HG02884 (cell line): ENCODE measurements around the gene ACOX3.

Source experiments
- ATAC-seq: cut with Tn5 transposase; IDR thresholded peaks from one replicate; pipeline ENCODE4 v1.9.1; 2021; ENCODE audit warnings: mild to moderate bottlenecking, moderate library complexity; ENCODE audit not compliant: unreplicated experiment

Gene ACOX3

DNA sequence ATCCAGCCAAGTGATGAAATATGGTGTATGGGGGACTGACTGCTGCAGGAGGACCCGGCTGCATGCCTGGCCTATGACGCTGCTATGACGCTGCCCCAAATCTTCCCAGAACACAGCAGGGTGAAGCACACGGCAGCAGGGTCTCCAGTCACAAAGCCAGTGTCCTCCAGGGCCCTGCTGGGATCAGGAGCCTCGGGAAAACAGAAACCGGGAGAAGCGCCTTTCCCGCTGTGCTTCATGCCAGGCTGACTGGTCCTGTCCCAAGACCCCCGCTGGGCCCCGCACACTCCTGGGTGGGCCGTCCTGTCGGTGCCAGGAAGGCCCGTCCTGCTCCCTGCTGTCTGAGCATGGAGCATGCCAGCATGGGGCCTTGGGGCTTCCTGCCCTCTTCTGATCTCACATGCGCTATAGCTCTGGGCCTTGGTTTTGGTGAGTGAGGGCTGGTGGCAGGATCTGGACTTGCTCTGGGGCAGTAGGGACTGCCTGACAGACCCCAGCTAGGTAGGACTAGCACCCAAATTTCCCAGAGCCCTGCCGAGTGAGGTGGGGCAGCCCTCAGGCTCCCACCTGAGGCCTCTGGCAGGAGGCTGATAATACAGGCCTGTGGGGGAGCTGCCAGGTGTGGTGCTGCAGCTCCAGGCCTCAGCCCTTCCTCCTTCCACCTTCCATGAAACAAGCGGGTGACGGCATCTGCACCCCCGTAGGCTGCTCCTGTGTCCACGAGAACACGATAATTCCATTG, 64.0 kb downstream of the ACOX3 start:
- no peak for ATAC-seq

DNA sequence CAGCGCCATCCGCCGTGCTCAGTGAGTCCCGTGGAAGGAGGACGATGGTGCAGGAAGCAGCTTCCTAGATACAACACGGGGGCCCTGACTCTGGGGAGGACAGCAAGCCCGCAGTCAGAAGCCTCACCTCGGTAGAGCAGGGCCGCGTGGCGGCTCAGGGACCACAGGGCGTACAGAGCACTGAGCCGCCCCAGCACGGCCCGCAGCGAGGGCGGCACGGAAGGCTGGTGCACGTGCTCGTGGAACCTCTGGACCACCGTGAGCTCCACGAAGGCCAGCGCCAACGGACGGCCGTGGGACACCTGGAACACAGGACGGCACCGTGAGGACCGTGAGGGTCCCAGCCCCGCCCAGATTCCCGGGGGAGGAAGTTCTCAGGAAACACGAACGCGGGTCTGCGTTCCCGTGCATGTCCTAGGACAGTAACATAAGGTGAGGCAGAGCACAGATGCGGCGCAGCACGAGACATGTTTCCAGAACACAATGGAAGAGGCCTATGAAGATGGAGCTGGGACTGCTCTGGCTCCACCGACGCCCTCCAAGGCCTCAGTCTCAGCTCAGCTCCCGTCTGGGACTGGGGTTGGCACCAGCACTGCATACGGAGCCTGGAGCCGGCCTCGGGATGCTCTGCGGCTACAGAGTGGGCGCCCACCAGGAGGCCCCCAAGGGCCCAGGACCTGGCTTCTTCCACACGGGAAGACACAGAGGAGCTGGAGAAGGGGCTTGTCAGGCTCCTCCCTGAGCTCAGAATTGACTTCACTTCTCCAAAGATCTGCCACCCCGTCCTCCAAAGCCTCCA, 65.5 kb downstream of the ACOX3 start:
- ATAC-seq: no peak

DNA sequence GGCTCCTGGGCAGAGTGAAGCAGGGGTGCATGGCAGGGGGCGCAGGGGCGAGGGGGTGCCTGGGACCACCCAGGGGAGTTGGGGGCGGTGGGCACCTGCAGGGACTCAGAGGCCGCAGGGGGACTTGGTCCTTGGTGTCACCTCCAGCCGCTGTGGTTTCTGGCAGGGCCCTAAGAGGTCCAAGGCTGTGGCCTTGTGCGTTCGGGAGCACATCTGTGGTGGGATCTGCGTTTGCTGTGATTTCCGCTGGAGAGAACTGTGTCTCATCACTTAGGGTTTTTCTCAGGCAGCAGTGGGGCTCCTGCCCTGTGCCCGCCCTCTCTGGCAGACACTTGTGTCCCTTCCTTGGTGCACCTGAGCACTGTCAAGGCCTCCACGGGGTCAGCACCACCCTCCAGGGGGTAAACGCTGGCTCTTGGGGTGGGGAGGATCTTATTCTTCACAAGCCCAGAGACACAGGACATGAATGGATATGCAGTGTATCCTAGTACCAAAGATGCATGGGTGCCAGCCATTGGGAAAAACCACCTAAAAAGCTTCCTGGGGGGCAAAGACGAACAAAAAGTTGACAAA, 66.5 kb downstream of the ACOX3 start:
- no peak for ATAC-seq

DNA sequence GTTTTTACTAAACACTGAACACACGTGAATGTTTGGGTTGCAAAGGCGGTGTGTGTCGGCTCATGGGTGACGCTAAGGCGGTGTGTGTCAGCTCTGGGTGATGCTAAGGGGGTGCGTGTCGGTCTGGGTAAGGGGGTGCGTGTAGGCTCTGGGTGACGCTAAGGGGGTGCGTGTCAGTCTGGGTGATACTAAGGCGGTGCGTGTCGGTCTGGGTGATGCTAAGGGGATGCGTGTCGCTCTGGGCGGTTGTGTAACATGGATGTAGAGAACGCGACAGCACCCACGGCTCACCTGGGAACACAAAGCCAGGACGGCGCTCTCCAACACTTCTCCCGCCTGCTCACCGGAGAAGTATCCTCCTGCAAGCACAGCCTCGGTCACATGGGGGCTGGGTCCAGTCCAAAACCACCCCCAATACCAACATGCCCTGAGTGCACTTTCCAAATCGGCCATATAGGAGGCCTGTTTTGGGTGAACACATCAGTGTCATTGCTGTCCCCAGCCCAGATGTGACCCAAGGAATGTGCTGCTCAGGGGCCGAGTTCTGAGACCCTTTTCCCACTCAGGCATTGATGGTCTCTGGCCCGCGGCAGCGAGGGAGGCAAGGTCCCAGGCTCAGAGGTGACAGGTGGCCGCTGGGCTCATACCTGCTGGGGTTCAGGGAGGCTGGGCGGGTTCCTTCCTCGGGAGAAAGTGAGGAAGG, 67.1 kb downstream of the ACOX3 start:
- no peak for ATAC-seq

DNA sequence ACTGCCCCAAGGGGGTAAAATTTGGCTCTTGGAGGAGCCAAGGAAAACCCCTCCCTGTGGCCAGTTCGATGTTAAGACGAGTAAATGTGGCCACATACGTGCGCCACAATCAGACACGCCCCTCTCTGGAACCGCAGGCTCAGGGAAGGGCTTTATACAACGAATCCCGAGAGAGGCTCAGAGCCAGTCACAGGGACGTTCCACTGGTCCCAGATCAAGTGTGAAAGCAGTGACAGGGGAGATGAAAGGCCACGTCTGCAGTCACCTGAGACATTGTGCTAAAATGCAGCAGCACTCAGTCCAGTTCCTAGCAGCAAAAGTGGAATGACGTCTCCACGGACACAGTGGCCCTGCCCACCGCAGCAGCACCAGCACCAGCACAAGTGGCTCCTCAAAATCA, 68.0 kb downstream of the ACOX3 start:
- no peak for ATAC-seq

DNA sequence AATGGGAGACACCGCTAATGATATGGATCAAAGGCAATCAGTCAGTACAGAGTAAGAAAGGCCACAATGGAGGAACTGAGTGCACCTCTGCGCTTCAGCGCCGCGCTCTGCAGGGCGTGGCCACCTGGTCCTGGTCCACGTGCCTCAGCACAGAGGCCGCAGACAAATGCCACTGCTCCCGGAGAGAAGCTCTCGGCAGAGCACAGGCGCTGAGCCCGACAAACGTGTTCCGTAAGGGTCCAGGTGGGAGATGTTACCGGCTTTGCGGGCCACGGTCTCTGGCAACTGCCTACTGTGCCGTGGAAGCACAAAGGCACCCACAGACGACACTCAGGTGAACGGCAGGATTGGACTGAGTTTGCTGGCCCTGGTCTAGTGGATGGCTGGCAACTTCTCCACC, 68.9 kb downstream of the ACOX3 start:
- ATAC-seq: no peak

DNA sequence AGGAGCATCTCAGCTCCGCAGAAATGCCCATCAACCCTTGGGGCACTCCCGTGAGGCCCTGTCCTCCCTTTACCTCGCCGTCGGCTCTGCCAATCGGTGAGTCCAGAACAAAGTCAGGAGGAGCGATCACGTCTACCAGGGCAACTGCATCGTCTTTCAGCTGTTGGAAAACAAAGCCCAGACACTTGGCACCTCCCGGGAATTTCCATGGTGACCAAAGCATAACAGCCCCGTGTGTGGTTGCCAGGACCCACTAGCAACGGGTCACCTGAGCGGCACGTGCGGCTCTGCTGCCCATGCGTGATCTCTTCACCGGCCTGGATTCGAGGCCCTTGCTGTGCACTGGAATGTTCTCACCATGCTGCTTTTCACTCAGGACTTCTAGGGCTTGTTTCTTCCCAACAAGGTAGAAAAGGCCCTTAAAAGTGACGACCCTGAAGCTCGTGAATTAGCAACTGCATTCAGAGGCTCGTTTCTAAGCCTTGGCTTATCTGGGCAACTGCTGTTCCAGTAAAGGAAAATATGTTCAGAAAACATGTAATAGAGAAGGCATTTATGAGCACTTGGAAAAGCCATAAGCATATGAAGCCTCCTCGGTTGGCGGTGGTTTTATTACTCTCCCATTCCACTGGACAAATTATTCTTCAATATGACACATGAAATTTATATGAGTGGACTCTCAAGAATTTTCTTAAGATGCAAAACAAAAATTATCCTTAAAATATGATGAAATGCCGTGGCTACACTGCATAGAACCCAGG, 69.5 kb downstream of the ACOX3 start:
- ATAC-seq: no peak

DNA sequence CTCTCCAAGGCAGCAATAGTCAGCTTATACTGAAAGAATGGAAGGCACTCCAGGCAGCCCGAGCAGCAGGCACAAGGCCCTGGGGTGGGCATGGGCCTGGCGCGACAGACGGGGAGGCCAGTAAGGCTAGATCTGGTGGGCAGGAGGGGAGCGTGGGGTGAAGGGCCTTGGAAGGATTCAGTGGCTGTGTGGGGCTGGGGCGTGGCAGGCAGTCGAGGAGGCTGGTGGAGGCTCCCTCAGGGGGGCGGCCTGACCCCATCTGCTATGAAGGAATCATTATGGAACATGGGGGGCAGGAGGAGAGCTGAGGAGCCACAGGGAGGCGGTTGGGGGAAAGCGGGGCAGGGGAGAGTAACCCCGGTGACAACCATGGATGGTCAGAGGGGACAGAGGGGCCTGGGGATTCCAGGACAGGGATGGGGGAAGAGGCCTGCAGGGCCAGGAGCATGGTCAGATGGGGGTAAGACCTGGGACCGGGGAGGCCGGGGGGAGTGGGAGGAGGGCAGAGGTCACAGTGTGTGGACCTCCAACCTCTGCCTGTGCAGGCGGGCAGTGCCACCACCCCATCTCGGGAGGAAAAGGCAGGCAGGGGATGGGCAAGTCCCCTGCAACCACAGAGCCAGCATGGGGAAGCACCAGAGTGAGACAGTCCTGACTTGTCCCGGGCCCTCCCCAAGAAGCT, 70.3 kb downstream of the ACOX3 start:
- no peak for ATAC-seq

DNA sequence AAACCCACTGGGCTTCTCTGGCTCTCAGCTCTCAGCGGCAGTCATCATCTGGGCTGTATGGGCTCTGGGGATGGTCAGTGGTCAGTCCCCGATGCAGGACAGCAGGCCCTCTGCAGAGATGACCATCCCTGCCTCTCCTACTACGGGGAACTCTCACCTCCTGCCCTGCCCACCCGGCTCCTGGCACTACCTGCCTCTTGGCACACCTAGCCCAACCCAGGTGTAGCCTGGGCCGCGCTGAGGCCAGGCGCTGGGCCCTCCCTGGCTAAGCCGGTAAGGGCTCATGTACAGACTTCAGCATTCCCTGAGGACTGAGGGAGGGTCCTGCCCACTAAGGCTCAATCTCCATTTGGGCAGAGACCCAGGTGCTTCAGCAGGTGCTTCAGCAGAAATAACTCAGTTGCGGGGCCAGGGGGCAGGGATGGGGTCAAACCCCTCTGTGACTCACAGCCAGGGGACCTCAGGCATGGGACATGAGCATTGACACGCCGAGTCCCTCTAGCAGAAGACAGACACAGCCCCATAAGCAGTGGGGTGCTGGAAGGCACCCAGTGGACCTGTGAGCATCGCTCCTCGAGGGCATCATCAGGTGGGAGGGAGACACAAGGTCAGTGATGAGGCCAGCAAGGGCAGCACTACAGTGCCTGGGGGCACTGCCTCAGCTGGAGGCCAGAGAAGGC, 71.0 kb downstream of the ACOX3 start:
- no peak for ATAC-seq

DNA sequence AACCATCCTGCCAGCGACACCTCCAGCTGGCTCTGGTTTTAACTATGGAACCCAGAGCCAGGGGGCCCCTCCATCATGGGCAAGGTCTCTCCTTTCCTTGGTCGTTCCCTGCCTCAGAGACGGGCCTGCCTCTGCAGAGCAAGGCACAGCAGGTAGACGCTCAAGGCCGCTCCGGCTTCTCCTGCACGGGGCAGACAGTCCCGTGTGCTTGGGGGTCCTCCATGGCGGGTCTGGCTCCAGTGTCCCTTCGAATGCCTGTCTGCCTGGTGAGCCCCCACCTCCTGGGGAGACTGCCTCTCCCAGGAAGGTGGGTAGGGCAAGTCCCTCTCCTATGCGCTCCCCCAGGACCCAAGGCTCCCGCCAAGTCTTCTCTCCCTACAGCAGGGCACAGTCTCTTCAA, 71.5 kb downstream of the ACOX3 start:
- no peak for ATAC-seq

DNA sequence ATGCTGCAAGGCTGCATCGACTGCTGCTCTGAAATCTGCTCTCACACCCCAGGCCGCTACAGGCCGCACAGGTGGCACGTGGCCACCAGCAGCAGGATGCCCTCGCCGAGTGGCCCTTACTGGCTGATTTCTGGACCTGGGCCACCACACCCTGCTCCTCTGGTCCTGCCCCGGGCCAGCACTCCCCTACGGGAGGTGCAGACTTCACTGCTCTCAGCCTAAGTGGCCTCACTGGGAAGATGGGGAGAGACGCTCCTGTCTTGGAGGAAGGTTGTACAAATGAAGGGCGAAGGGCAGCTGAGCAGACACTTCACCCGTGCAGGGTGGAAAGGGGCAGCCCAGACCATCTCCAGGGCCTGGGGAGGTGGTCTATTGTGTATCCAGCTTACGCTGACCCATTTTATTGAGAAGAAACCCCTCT, 72.5 kb downstream of the ACOX3 start:
- ATAC-seq: no peak

DNA sequence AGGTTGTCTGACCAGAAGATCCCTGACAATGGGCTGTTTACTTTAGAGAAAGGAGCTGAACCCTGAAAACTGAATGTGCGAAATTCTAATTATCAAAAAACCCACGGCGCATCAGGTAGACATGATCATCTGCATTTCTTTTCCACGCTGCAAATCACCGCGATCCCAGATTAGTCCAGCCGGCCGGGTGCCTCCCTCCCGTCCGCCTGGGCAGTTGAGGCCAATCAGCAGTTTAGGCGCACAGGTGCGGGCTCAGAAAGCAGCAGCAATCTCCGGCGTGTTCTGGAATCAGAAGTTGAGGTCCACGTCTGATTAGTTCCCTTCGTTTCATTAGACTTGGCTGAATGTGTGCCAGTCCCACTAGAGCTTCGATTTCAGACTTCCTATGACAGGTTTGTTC, 73.9 kb downstream of the ACOX3 start:
- ATAC-seq: no peak

DNA sequence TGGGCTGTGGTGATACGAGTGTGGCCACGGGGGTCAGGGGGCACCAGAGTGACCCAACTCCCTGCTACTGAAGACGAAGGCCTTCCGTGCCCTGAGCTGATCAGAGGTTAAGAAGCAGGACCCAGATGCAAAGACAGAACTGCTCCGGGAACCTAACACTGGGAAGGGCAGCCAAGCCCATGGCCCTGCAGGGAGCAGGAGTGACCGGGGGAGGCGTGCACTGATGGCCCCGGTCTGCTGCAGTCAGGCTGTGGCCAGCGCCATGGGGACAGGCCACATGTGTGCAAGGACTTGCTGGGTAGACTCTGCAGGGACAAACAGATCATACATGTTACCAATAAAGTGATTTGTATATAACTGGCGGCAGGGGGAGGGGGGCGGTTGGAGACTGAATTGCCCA, 74.6 kb downstream of the ACOX3 start:
- ATAC-seq: no peak

DNA sequence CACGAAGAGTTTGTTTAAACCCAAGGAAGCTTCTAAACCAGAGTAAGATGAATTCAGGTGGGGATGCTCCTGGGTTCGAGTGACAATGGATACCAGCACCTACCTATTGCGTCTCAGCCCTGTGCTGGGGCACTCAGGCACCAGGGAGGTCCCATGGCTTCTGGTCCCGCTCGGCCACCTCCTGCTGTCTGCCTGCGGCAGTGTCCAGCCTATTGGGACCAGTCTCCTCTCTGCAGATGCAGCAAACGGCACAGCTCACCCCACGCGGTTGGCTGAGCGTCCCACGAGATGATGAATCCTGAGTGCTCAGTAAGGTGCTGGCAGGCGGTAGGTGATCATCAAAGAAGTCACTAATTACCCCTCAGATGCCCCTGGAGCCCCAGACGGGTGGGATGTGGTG, 75.2 kb downstream of the ACOX3 start:
- ATAC-seq: no peak

DNA sequence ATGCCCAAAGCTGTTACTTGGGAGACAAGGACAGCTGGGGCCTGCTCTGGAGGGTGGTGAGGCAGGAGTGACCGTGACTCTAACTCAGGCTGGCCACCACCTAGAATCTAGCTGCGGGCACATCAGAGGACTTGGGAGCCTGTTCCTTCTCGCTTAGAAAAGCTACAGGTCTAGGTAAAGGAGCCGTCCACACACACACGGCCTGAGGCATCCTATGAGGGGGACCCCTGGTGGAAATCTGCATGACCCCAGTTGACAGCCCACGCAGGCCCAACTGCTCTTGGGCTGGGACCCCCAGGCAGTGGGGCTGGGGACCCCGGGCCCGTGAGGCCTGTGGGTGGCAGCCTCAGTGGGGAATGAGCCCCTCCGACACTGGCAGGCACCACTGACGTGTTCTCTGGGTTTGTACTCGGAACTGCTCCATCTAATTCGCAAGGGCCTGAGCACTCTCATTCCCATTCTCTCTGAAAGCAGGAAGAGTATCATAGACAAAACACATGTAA, 75.6 kb downstream of the ACOX3 start:
- no peak for ATAC-seq

DNA sequence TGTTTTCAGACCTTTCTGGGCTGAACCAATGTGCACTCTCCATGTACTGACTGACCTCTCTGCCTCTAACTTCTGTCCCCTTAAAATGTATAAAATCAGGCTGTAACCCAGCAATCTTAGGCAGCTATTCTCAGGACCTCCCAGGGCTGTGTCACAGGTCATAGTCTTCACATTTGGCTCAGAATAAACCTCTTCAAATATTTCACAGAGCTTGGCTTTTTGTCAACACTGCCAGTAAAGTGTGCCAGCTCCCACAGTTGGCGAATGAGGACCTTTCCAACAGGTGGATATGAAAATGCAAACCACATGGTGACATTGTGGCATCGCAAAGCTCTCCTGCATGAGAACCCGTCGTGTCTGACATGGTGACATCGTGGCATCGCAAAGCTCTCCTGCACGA, 76.4 kb downstream of the ACOX3 start:
- no peak for ATAC-seq

DNA sequence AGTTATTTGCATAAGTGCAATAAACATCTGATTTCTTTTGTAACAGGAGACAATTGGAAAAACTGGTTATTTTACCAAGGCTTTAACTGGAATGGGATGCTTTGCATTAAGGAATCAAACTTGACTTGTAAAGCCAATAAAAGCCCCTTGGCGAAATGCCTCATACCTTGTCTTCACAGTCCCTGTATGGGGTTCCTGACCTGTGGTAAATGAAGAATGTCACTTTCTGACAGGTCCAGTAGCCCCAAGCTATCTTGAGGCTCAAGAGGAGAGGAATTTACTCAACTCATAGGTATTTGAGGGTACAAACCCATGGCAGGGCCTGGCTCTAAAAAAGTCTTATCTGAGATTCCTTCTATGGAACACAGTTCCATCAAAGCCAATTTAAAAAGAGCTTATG, 78.0 kb downstream of the ACOX3 start:
- ATAC-seq: no peak

DNA sequence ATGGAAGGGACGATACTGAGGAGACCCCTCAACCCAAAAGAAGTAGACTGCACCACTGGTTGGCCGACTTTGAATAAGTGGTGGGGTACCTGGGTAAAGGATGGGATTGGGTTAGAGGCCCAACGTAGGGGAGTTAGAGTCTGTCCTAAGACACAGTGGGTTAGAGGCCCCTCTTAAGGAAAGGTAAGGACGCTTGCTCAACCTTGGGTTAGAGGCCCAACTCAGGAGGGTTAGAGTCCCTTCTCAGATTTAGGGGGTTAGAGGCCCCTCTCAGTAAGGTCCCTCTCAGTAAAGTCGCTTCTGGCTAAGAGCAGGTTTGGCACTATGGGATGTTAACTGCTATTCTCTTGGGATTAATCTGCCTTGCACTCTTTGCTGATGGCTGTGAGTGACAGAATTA, 81.3 kb downstream of the ACOX3 start:
- no peak for ATAC-seq

DNA sequence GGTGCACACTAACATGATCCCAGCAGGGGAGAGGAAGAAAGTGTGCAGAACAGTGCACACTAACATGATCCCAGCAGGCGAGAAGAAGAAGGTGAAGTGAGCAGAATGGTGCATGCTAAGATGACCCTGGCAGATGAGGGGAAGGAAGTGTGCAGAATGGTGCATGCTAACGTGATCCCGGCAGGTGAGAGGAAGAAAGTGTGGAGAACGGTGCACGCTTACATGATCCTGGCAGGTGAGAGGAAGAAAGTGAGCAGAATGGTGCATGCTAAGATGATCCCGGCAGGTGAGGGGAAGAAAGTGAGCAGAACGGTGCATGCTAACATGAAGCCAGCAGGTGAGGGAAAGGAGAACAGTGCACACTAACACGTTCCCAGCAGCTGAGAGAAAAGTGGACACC, 83.7 kb downstream of the ACOX3 start:
- no peak for ATAC-seq
